Forelimb muscle (tissue), 1 donor: ENCODE measurements around the gene NF1. TPM values are rescaled to one million over a fixed set of nuclear protein-coding genes. Genes with fewer than 3 reads are reported as not detected.
"Not testable (repeated sequence)": the region's sequence is repeated elsewhere in the genome, so short reads cannot be mapped to it uniquely, and the experiment has no call there.

Experiments used
- DNase-seq: peaks from one replicate; pipeline ENCODE4 v3.0.0-alpha.2; 2013; ENCODE audit warnings: low read depth
- polyA plus RNA-seq: library from polyadenylated mRNA; unstranded; fragments of 120-200 nt; gene quantifications from one replicate; pipeline ENCODE4 v1.2.1, GENCODE V29; 2013; ENCODE audit not compliant: insufficient read length

NF1 gene
- polyA plus RNA-seq, result 19.3 TPM

DNA sequence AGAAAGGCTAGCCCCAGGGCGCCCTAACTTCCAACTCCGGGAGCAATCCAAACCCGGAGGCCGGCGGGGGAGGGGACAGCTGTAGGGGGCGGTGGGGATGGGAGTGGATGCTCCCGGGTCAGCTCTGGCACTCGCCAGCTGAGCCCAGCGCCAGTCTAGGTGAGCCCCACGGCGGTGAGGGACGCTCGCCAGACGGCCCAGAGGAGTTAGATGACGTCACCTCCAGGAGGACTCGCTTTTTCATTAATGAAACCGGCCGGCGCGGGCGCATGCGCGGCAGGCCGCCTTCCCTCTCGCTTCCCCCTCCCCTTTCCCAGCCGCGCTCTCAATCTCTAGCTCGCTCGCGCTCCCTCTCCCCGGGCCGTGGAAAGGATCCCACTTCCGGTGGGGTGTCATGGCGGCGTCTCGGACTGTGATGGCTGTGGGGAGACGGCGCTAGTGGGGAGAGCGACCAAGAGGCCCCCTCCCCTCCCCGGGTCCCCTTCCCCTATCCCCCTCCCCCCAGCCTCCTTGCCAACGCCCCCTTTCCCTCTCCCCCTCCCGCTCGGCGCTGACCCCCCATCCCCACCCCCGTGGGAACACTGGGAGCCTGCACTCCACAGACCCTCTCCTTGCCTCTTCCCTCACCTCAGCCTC is at the start of gene NF1:
TSS of gene NF1 (plus strand) at position 378 of the 636 bp plus-strand sequence. CDS start 333 bp downstream, outside the sequence.
- DNase-seq, result peak; percentile 91

DNA sequence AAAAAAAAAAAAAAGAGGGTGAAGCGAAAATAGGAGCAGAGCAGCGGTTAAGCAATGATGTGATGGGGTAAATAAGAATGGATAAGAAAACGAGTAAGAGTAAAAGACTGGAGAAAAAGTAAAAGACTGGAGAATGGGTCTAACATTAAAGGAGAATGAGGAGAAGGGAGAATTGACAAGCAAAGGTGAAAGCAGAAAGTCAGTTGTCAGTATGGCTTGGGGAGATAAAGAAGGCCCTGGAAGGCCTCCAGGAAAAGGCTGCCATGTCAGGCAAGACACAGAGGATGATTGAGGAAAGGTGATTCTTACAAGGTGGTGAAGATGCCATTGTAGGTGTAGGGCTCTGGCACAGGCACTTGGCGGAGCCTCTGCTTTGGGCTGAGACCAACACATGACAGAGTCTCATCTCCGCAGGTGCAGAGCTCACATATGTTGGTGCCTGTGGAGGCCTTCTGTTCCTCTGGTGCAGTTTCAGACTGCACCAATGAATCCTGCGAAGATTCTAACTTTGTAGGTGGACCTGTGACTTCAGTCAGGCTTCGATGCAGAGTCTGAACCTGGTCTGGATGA is 47.8 kb upstream of the NF1 start:
- not testable (repeated sequence) for DNase-seq

DNA sequence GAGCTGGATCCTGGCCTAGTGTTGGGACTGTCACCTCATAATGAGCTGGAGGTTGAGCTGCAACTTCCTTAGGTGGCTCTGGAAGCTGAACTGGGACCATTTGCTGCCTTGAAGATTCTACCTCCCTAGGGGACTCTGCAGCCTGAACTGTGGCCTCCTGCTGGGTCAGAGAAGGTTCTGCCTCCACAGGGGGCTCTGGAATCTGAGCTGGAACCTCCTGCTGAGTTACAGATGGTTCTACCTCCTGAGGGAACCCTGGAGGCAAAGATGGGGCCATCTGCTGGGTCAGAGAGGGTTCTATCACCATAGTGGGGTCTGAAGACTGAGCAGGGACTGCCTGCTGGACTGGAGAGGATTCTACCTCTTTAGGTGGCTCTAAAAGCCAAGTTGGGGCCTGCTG is 46.6 kb upstream of the NF1 start:
- no peak for DNase-seq

DNA sequence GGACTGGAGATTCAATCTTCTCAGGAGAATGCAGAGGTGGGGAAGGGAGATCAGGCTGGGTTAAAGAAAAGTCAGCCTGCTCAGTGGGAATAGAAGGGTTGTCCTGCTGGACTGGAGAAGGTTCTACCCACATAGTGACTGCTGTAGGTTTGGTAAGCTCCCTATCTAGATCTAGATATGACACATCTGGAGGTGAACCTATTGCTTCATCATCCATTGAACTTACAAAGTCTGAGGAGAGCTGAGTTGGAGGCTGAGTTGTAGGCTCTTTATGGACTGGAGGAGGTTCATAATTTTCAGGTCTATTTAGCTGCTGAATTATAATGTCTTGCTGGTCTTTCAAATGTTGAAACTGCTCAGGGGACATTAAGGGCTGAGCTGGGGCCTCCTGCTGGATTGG is 46.0 kb upstream of the NF1 start:
- DNase-seq, result no peak

GRCh38 chr17:31050948-31051347 is 43.8 kb upstream of the NF1 start:
- DNase-seq, result no peak

GRCh38 chr17:31051506-31051905 is 43.3 kb upstream of the NF1 start:
- no peak for DNase-seq

- no peak for DNase-seq
Observed at GRCh38 chr17:31052187-31052889, 42.4 kb upstream of the NF1 start.

DNA sequence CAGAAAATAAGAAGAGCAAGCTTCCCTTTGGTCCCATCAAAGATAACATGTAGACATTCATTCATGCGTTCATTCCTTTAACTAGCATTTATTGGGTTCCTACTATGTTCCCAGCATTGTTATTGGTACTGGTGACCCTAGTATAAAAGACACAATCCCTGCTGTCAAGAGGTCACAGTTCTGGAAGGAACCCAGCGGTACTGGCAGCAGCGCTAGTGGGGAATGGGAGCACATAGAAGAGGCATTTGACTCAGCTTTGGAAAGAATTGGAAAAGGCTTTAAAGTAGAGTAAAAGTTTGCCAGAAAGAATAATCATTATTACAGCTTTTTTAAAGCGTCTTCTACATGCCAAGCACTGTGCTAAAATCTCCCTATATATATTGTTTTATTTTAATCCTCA is 41.7 kb upstream of the NF1 start:
- no peak for DNase-seq

DNA sequence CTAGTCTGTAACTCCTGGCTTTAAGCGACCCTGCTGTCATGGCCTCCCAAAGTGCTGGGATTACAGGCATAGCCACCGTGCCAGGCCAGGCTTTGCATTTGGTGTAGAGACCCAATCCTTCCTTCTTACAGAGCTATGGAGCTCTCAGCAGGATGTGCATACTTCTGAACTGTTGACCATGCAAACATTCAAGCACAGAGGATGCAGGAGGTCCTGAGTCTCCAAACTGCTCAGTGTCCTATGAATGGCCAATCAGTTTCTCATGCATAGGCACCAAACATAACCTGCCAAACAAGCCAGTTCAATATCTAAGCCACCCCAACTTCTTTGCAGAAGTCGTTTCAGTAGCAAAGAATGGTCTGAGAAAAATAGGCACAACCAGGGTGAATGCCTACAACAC is 40.0 kb upstream of the NF1 start:
- no peak for DNase-seq

DNA sequence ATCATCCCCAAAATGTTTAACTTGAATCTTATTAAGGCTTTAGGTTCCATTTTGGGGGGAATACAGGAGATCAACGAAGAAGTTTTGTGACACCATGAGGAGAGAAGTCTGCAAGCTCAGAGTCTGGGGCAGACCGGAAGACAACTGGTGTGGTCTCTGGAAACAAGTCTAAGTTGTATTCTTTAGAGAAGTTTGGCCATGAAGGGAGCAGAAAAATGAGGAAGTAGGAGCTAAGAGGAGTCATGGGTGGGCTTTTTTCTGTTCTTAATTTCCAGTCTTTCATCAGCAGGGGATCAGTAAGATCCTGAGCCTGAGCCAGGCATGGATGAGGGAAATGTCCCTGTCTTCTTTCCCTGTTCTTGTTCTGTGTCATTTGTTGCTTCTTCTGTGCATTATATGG is 35.8 kb upstream of the NF1 start:
- DNase-seq, result no peak

DNA sequence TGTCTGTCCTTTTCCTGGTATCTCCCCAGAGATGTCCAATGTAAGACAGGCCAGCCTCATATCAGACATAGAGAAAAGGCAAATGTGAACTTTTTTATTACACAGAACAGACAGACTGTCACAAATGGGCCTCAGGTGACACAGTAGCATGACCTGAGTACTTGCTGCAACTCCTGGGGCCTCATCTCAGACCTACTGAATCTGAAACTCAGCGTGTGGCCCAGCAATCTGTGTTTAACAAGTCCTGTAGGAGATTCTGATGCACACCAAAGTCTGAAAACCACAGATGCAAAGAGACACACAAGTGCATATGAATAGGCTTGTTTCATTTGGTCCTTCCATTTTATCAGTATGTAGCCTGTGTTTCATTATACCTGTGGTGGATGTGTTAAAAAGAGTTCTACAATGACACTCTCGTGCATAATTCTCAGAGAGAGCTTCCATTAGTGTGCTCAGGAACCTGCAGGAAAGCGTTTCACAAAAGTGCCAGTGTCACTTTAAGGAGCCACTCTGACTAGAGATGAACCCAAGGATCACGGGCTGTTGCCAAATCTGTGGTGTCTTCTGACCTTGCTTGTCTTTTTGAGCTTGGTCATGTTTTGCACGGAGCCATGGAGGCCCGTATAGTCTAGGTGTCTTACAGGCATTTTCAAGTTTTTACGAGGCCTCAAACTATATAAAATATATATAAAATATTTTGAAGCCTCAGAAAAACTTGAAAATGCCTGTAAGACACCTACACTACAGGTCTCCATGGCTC is 33.8 kb upstream of the NF1 start:
- no peak for DNase-seq

DNA sequence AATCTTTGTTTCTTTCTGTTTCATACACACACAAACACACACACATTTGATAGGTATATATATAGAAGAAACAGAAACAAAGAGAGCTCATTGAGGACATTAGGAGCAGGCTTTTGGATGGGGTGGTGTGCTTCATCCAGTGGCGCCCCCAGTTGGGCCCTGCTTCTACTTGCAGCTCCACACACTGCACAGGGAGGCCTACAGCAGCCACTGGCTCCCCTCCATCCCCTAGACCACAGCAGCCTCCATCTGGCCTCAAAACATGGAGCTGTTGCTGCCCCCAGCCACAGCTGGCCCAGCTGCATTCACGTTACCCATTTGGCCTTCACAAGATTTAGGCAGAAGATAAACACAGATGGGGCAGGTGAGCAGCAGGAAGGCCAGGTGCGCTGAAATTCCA is 33.1 kb upstream of the NF1 start:
- no peak for DNase-seq

GRCh38 chr17:31062346-31062745 is 32.4 kb upstream of the NF1 start:
- DNase-seq, result no peak

DNA sequence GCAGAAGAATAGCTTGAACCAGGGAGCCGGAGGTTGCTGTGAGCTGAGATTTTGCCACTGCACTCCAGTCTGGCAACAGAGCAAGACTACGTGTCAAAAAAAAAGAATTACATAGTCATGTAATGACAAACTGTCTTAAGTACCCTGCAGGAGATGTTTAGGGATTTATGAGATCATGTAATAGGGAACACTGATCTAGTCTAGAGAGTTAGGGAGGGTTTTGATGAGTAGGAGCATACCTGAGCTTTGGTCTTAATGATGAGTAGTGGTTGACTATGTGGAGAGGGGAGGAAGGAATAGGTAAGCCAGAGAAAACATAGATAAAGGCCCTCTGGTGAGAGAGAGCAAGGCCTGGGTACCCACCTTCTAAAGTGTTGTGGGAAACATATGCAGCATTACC is 30.1 kb upstream of the NF1 start:
- no peak for DNase-seq

DNA sequence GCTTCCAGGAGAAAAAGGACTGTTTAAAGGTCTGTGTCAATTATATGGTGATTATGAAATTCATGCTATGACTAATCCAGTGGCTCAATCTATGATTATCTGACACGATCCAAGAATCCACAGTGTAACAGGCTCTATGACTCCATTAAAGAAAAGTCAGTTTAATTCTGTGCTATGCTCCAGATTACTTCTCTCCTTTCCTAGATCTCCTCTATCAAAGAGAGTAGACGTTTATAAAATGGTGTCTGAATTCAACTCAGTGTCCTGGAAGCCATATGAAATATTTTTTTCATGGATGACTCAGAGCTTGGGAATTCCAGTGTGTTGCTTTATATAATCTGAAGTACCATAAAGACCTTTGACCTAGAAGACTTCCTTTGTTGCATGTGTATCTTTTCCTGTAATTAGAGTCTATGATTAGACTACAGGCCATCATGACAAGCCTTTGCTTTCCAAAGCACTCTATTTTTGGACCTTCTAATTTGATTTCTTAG is 27.0 kb upstream of the NF1 start:
- no peak for DNase-seq

DNA sequence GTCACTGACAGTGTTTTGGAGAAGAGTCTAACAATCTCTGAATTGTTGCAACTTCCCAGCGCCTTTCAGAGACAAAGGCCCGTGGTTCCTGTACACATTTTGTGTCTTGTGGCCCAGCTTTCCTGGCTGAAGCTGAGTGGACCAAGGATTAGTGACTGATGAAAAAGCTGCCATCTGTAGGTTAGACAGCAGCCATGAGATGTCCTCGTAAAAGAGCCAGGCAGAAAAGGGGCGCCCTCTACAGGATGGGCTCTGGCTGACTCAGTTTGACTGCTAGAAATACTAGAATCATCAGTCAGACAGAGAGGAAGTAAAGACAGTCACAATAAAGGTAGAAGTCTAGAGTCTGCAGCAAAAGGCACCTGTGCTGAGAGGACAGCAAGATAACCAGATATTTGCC is 26.5 kb upstream of the NF1 start:
- DNase-seq, result no peak

DNA sequence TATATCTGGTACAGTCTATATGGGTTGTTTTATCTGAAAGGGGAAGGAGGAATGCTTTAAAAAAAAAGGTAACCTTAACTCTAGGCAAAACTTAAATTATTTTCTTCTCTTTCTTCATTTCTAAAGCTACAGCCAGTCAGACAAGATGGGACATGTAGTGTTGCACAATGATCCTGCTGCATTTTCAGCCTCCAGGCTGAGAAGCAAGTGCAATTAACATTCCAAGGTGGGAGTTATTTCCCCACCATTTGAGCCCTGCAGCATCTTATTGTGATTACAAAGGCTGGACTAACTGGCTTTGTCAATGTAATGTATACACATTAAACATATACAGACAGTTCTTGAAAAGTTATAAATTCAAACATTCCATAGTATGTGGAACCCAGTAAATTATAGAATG is 22.6 kb upstream of the NF1 start:
- no peak for DNase-seq

DNA sequence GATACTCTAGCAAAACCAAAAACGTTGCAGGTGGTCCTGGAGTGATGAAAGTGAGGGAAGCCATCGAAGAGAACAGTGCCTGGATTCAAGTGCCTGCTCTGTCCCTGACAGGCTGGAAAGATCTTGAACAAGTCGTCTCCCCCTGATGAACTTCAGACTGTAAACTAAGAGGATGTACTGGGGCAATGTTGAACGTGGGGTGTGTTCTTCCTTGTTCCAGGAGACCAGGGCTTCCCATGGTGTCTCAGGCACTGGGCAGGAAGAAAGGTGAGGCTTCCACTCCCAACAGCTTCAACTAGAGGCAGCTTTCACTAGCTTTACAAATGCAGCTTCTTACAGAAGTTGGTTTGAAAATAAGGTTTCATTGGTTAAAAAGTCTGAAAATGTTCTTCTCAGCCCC is 21.4 kb upstream of the NF1 start:
- no peak for DNase-seq

DNA sequence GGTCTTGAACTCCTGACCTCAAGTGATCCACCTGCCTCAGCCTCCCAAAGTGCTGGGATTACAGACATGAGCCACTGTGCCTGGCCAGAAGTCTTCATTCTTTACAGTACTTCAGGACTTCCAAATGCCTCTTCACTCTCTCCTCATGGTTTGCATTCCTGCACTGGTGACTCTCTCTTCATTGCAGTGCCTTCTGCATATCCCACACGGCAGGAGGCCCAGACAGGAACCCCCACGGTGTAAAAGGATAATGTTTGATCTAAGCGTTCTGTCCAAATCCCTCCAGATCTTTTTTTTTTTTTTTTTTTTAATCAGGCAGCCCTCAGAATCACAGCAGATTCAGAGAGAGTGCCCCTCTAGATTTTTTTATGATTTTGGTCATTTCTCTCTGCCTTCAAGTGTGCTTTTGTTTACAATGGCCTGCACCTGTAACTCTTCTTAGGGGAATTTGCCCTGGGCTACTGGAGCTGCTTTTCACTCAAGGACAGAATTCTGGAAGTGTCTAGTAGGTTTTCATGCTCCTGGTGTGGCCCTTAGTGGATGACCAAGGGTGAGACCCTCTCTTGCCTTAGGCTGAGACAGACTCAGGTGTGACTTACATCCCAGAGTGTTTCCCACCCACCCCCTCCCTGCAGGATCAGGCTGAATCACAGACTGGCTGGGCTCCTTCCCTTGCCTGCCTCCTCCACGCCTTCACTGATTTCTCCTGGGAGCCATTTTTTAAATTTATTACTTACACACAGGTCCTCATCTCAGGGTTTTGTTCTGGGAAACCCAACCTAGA is 19.8 kb upstream of the NF1 start:
- DNase-seq, result no peak

DNA sequence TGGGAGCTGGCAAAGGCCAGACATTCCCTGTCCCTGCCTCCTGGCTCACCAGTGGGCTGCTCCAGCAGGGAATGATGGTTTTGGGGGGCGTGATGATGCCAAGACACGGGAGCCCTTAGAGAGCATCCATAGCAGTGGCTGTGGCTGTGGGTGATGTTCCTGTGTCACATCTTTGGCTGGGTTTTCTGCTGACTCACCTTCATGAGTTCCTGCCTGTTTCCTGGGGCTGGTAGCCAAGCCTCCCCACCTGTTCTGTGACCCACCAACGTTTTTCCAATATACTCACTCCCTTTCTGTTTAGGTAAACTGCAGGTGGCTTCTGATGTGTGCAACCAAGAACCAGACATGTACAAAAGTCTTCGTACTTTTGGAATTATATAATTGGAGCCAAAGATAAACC is 16.5 kb upstream of the NF1 start:
- DNase-seq, result no peak

GRCh38 chr17:31079731-31080130 is 15.0 kb upstream of the NF1 start:
- DNase-seq, result no peak

DNA sequence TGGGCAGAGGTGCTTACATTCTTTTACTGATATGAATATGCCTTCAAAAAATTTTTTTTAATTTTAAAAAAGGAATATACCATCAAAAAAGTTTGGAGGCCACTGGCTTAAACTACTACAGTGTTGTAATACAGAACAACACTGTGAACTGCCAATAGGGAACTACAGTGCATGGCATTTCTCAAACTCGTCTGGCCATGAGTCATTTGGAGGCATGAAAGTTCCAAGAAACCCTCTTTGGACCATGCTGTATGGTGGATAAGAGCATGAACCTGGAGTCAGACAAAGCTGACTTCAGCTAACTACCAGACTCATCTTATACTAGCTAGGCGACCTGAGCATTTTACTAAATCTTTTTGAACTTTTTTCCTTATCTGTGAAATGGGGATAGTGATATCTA is 9.2 kb upstream of the NF1 start:
- DNase-seq, result no peak
